ENCODE data around the gene PACRG. TPM values are rescaled to one million over a fixed set of nuclear protein-coding genes. Genes with fewer than 3 reads are reported as not detected.

Gene PACRG
- total RNA-seq, 2 donors from 2014 or later = 2.8 to 21.3 TPM

- Histone ChIP-seq H3K4me3 (no peak overlapping the region), H3K27me3 (no peaks in the 10 kb centered on the region), H3K4me1 (no peaks in the 10 kb centered on the region), H3K36me3 (no peaks in the 10 kb centered on the region), H3K27ac (no peak overlapping the region), H3K9me3 (peaks cover 0 to 12% of the 10 kb centered on the region in 2 donors)
- TF ChIP-seq CTCF (IDR thresholded peaks at IDR 0.05) = no peak
- DNase-seq (ENCODE audit: low spot score) = no peak
Observed at GRCh38 chr6:163054641-163055040, 326.9 kb downstream of the PACRG start.

- TF ChIP-seq CTCF (IDR thresholded peaks at IDR 0.05) = no peak
- DNase-seq (ENCODE audit: low spot score) = no peak
- Histone ChIP-seq H3K4me1 (no peaks in the 10 kb centered on the region), H3K4me3 (no peak overlapping the region), H3K9me3 (peaks cover 0 to 12% of the 10 kb centered on the region in 2 donors), H3K27me3 (no peaks in the 10 kb centered on the region), H3K27ac (no peak overlapping the region), H3K36me3 (no peaks in the 10 kb centered on the region)
Observed at GRCh38 chr6:163057260-163057659, 329.5 kb downstream of the PACRG start.

GRCh38 chr6:163062790-163063189 is 335.0 kb downstream of the PACRG start:
- no peaks in the 10 kb centered on the region for H3K4me1 ChIP-seq
- H3K4me3 ChIP-seq = no peak overlapping the region
- TF ChIP-seq CTCF (IDR thresholded peaks at IDR 0.05) = no peak
- no peak for DNase-seq (ENCODE audit: low spot score)
- peaks cover 0 to 12% of the 10 kb centered on the region in 2 donors for H3K9me3 ChIP-seq
- H3K36me3 ChIP-seq = no peaks in the 10 kb centered on the region
- no peaks in the 10 kb centered on the region for H3K27me3 ChIP-seq
- no peak overlapping the region for H3K27ac ChIP-seq

- H3K36me3 ChIP-seq = no peaks in the 10 kb centered on the region
- no peak overlapping the region for H3K4me3 ChIP-seq
- peaks cover 0 to 11% of the 10 kb centered on the region in 2 donors for H3K9me3 ChIP-seq
- no peak for DNase-seq (ENCODE audit: low spot score)
- no peak for TF ChIP-seq CTCF (IDR thresholded peaks at IDR 0.05)
- no peaks in the 10 kb centered on the region for H3K27me3 ChIP-seq
- H3K27ac ChIP-seq = no peak overlapping the region
- no peaks in the 10 kb centered on the region for H3K4me1 ChIP-seq
Observed at GRCh38 chr6:163063561-163063960, 335.8 kb downstream of the PACRG start.

GRCh38 chr6:163064397-163064796 is 336.6 kb downstream of the PACRG start:
- Histone ChIP-seq H3K4me3 (no peak overlapping the region), H3K36me3 (no peaks in the 10 kb centered on the region), H3K27me3 (no peaks in the 10 kb centered on the region), H3K4me1 (no peaks in the 10 kb centered on the region), H3K27ac (no peak overlapping the region), H3K9me3 (peaks cover 0 to 6% of the 10 kb centered on the region in 2 donors)
- no peak for DNase-seq (ENCODE audit: low spot score)
- no peak for TF ChIP-seq CTCF (IDR thresholded peaks at IDR 0.05)

GRCh38 chr6:163066200-163066599 is 338.4 kb downstream of the PACRG start:
- TF ChIP-seq CTCF (IDR thresholded peaks at IDR 0.05) = no peak
- no peaks in the 10 kb centered on the region for H3K36me3 ChIP-seq
- no peak overlapping the region for H3K27ac ChIP-seq

More at GRCh38 chr6:163066200-163066599, 338.4 kb downstream of the PACRG start:
- H3K9me3 ChIP-seq = peaks cover 0 to 9% of the 10 kb centered on the region in 2 donors
- no peaks in the 10 kb centered on the region for H3K4me1 ChIP-seq
- H3K4me3 ChIP-seq = no peak overlapping the region
- H3K27me3 ChIP-seq = no peaks in the 10 kb centered on the region
- DNase-seq (ENCODE audit: low spot score) = no peak

All from right atrium auricular region (tissue), 2 donors.